NT2/D1 (cell line): ENCODE results near the gene RXFP1.

Source experiments
- SUZ12 ChIP-seq: IDR thresholded peaks from 2 replicates; pipeline ENCODE4 v1.6.1; 2011; ENCODE audit not compliant: insufficient read length, insufficient read depth; ENCODE audit errors: extremely low read depth
- YY1 ChIP-seq: IDR thresholded peaks from 2 replicates; pipeline ENCODE4 v1.6.1; 2011; ENCODE audit not compliant: insufficient read length, insufficient read depth
- ZNF274 ChIP-seq: IDR thresholded peaks from 2 replicates; pipeline ENCODE4 v1.6.1; 2011; ENCODE audit warnings: mild to moderate bottlenecking, low read depth, low read length

- TF ChIP-seq ZNF274 (no peak), SUZ12 (no peak), YY1 (no peak)
Observed at GRCh38 chr4:158688813-158689212, 167.1 kb downstream of the RXFP1 start.
